HFF-Myc (cell line): Measurements from ENCODE around the gene RSU1.

Experiments
- DNase-seq: peaks from one replicate; pipeline ENCODE4 v3.0.0-alpha.2; 2011; ENCODE audit warnings: low read depth; ENCODE audit errors: extremely low read depth
- H3K4me3 ChIP-seq: replicated peaks from 2 replicates; pipeline ENCODE4 v1.5.1; 2011; ENCODE audit warnings: low read depth, mild to moderate bottlenecking, control low read depth, low read length
- TF ChIP-seq, protein P1 (sequence below): IDR thresholded peaks from 2 replicates; pipeline ENCODE4 v1.5.1; 2012; ENCODE audit warnings: mild to moderate bottlenecking, low read depth, low read length, control low read depth; ENCODE audit errors: missing control alignments

Gene RSU1

DNA sequence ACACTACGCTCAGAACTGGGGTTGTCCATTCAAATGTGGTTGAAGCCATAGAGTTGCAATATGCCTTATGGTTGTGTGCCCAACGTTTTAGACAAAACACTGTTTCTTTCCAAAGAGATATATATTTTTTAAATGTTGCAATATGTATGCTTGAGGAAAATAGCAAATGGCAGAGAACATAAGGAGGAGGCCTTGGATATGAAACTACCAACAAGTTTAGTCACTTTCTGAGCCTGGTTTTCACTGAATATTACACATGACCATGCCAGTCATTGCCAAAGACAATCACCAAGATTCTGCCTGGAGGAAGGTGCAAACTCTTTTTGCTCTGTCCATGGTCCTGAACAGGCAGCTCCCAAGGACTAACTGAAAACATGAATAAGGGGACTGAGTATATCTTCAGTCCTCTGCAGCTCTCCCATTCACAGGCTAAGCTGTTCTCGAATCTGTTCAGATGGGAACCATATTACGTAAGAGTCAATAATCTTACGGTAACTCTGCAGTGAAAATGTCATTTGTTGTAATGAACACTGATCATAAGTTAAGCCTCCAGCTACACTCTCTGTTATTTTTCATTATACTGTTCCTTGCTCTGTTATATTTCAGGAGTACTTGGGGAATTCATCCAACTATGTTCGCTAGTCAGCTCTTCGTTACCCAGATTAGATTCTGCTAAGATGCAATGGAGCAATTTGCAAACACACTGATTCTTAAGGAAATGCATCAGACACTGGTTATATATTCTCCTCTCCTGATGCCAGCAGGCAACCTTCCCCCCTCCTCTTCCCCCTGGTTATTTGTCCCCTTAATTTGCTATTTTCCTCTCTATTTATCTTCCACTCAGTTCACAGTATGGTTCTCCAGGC is 204.9 kb downstream of the RSU1 start:
- H3K4me3 ChIP-seq: no peak overlapping the region
- TF ChIP-seq, protein P1, sequence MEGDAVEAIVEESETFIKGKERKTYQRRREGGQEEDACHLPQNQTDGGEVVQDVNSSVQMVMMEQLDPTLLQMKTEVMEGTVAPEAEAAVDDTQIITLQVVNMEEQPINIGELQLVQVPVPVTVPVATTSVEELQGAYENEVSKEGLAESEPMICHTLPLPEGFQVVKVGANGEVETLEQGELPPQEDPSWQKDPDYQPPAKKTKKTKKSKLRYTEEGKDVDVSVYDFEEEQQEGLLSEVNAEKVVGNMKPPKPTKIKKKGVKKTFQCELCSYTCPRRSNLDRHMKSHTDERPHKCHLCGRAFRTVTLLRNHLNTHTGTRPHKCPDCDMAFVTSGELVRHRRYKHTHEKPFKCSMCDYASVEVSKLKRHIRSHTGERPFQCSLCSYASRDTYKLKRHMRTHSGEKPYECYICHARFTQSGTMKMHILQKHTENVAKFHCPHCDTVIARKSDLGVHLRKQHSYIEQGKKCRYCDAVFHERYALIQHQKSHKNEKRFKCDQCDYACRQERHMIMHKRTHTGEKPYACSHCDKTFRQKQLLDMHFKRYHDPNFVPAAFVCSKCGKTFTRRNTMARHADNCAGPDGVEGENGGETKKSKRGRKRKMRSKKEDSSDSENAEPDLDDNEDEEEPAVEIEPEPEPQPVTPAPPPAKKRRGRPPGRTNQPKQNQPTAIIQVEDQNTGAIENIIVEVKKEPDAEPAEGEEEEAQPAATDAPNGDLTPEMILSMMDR: no peak
- no peak for DNase-seq

DNA sequence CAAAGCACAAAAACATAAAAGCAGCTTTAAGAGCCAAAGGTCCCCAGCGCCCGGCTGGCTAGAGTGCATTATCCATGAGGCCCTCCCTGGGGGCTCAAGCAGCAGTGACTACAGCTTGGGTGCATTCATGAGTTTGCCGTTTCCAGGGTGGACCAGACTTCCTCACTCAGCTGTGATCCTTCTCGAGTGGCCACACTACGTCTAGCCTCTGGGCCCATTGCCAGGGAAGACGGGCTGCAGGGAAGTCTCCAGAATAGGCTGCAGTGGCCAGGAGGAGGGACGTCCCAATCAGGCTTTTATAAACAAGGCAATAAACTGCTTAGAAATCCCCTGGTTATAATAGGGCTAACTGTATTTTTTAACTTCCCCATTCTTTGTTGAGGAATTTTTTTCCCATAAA is 206.2 kb downstream of the RSU1 start:
- no peak overlapping the region for H3K4me3 ChIP-seq
- TF ChIP-seq, protein P1: no peak
- no peak for DNase-seq

DNA sequence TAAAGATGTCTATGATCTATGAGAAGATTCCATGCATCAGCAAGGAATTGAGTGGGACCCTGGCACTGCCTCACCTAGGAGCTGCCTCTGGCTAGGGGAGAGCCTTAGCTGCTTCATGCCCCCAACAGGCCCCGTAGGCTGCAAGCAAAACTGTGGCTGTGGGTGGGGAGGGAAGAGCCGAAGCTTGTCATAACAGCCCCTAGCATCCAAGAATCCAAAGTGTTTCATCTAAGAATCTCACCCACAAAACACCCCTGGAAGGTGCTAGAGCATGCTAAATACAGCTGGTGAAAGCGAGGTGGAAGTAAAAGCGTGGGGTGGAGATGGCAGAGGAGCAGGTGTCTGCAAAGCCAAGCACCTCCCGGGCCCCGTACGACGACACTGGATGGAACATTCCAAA is 208.0 kb downstream of the RSU1 start:
- H3K4me3 ChIP-seq: no peak overlapping the region
- DNase-seq: no peak
- TF ChIP-seq, protein P1: no peak

DNA sequence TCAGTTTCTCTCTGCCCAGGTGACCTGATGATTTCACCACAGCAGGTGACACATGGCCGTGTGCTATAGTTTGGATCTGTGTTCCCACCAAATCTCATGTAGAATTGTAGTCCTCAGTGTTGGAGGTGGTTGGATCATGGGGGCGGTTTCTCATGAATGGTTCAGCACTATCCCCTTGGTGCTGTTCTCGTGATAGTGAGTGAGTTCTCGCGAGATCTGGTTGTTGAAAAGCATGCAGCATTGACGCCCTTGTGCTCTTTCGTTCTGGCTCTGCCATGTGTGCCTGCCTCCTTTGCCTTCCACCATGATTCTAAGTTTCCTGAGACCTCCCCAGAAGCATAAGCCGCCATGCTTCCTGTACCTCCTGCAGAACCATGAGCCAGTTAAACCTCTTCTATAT is 210.3 kb downstream of the RSU1 start:
- DNase-seq: no peak
- TF ChIP-seq, protein P1: no peak
- no peak overlapping the region for H3K4me3 ChIP-seq

DNA sequence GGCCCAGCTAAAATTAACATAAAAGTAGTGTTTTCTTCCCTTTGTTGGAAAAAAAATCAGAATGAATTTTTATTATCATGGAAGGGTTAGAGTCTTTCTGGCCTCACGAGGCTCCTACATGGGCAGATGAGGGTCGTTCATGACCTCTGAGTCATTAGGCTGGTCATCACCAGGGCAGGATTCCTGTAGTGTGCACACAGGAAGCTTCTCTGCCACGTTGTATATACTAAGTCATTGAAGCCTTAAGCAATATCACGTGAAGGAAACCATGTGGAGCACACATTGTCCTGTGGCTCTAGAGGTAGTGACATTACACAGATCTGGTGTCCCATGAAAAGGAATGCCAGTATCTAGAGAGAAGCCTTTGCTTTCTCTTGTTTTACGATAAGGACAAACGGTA is 210.8 kb downstream of the RSU1 start:
- TF ChIP-seq, protein P1: no peak
- DNase-seq: peak; percentile 62
- H3K4me3 ChIP-seq: no peak overlapping the region

DNA sequence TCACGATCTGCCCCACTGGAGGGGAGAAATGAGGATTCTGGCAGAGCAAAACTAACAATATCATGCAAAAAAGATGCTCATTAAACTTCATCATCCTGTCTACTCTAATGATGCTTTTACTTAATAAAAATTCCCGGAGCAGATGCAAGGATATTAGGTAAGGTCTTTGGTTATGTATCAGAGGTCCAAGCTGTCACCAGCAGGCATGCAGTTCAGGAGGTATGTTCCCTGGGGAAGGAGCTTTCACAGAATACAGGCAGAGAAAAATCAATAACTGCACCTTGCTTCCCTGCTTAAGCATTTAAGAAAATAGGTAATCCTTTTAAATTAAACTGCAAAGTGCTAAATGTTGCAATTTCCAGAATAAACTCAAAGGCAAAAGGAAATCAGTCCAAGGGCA is 213.9 kb downstream of the RSU1 start:
- no peak for DNase-seq
- TF ChIP-seq, protein P1: no peak
- no peak overlapping the region for H3K4me3 ChIP-seq
